HG02623 (cell line): ENCODE measurements around the gene PCSK6.
"Not testable (repeated sequence)": the region's sequence is repeated elsewhere in the genome, so short reads cannot be mapped to it uniquely, and the experiment has no call there.

ENCODE experiments used
- ATAC-seq: cut with Tn5 transposase; IDR thresholded peaks from one replicate; pipeline ENCODE4 v1.9.1; 2021; ENCODE audit warnings: moderate library complexity; ENCODE audit not compliant: unreplicated experiment

The PCSK6 gene

GRCh38 chr15:101333907-101334789, 155.4 kb downstream of the PCSK6 start:
- not testable (repeated sequence) for ATAC-seq

GRCh38 chr15:101332061-101332467, 157.4 kb downstream of the PCSK6 start:
- ATAC-seq, result no peak

GRCh38 chr15:101329867-101330380, 159.6 kb downstream of the PCSK6 start:
- ATAC-seq, result no peak

- no peak for ATAC-seq
These were observed 160.1 kb downstream of the PCSK6 start for GRCh38 chr15:101329309-101329863.

- ATAC-seq, result no peak
These were observed 161.5 kb downstream of the PCSK6 start for GRCh38 chr15:101328001-101328400.

GRCh38 chr15:101327147-101327740, 162.3 kb downstream of the PCSK6 start:
- no peak for ATAC-seq

GRCh38 chr15:101326462-101327146, 162.9 kb downstream of the PCSK6 start:
- ATAC-seq, result no peak

- no peak for ATAC-seq
These were observed 163.5 kb downstream of the PCSK6 start for GRCh38 chr15:101326026-101326315.

- ATAC-seq, result no peak
These were observed 164.1 kb downstream of the PCSK6 start for GRCh38 chr15:101325263-101326025.

- ATAC-seq, result no peak
These were observed 164.9 kb downstream of the PCSK6 start for GRCh38 chr15:101324524-101325177.

GRCh38 chr15:101323793-101324523, 165.5 kb downstream of the PCSK6 start:
- ATAC-seq, result no peak

- no peak for ATAC-seq
These were observed 166.5 kb downstream of the PCSK6 start for GRCh38 chr15:101322854-101323477.

GRCh38 chr15:101322016-101322695, 167.4 kb downstream of the PCSK6 start:
- no peak for ATAC-seq

GRCh38 chr15:101320501-101321052, 168.9 kb downstream of the PCSK6 start:
- peak; percentile 43 for ATAC-seq

- no peak for ATAC-seq
These were observed 170.7 kb downstream of the PCSK6 start for GRCh38 chr15:101318839-101319238.

- no peak for ATAC-seq
These were observed 171.2 kb downstream of the PCSK6 start for GRCh38 chr15:101318147-101318819.

- ATAC-seq, result no peak
These were observed 172.1 kb downstream of the PCSK6 start for GRCh38 chr15:101317336-101317872.
